Motor neuron (in vitro differentiated cells): ENCODE measurements around the gene CRABP1. TPM values are rescaled to one million over a fixed set of nuclear protein-coding genes. Genes with fewer than 3 reads are reported as not detected.

Source experiments
- ATAC-seq, 8 experiments: fragments of 200-7000 bp; cut with Tn5 transposase; replicated peaks in 6 of 8; 2 replicates each; pipeline ENCODE4 v1.8.0; 2021; ENCODE audit warnings: mild to moderate bottlenecking in 8 of 8, moderate library complexity in 8 of 8
- H3K27ac ChIP-seq, 2 donors: fragments of 250-450 bp; sonication (Bioruptor Pico); 2 replicates each; pipeline ENCODE4 v1.9.0; 2021; ENCODE audit warnings: antibody characterized with exemption in 2 of 2, mild to moderate bottlenecking in 2 of 2, moderate library complexity in 1 of 2
- H3K4me1 ChIP-seq, 2 donors: fragments of 250-450 bp; sonication (Bioruptor Pico); replicated peaks in 1 of 2; 2 replicates each; pipeline ENCODE4 v1.6.1; 2021; ENCODE audit warnings: antibody characterized with exemption in 2 of 2, mild to moderate bottlenecking in 2 of 2, moderate library complexity in 1 of 2
- H3K4me3 ChIP-seq, 5 donors: fragments of 250-450 bp; sonication (Bioruptor Pico); 2 replicates each; pipeline ENCODE4 v1.9.0; 2021; ENCODE audit warnings: antibody characterized with exemption in 5 of 5, mild to moderate bottlenecking in 5 of 5, moderate library complexity in 4 of 5
- WGBS, 10 experiments: fragments of 450-650 bp; shearing (Covaris generic); methylation state at CpG; one replicate each; pipeline ENCODE4 v1.0.0; 2022; 5-methylcytosine and 5-hydroxymethylcytosine counted together
- in situ Hi-C, 9 experiments: fragments of 400-800 bp; cut with MboI; loops; one replicate each; pipeline ENCODE4 v1.15.0; 2021; ENCODE audit warnings: low sequenced_read_pairs in 9 of 9, low pct_unique_long_range_greater_than_20kb in 2 of 9; ENCODE audit not compliant: unreplicated experiment in 9 of 9
- total RNA-seq, 8 experiments: library from RNA; unstranded; fragments of 300-600 nt; gene quantifications; 2 replicates each; pipeline versions ENCODE4 v1.2.3 to v1.2.4, GENCODE V29; 2022

CRABP1 gene
- total RNA-seq, 8 experiments from 2014 or later, result 7.7 to 1,434 (median 472) TPM; not detected in 1

- WGBS, 10 experiments, result 52 to 83% (median 56%) methylated on average over 1 to 5 of the region's 17 CpGs; no CpG with 5 or more reads in 6 of the 10 experiments
- no peak for ATAC-seq
- in situ Hi-C loops, result no loop called here
- H3K27ac ChIP-seq, result no peak overlapping the region
- H3K4me3 ChIP-seq, result peak overlapping the region in 2 of 5 donors; percentile 44 to 60
- H3K4me1 ChIP-seq, result peaks cover 35 to 36% of the 10 kb centered on the region in 2 donors
Observed at GRCh38 chr15:78339559-78339958, 594 bp upstream of the CRABP1 start.

GRCh38 chr15:78341057-78341987 is 1.2 kb downstream of the CRABP1 start:
- ATAC-seq, result peak in 6 of 8 experiments; percentile 39 to 60 (median 49)
- Histone ChIP-seq H3K4me3 (peak overlapping the region; percentile 32 to 60 (median 44)), H3K4me1 (peaks cover 51 to 54% of the 10 kb centered on the region in 2 donors), H3K27ac (peak overlapping the region; percentile 43 to 66)
- in situ Hi-C loops, result no loop called here
- 4 to 23% (median 11%) methylated on average over 3 to 28 of the region's 53 CpGs; no CpG with 5 or more reads in 2 of the 10 experiments for WGBS, 10 experiments

- H3K4me3 ChIP-seq, result peak overlapping the region; percentile 32 to 60 (median 44)
- peak overlapping the region; percentile 55 to 66 for H3K27ac ChIP-seq
- in situ Hi-C loops, result no loop called here
- ATAC-seq, result peak in 3 of 8 experiments; percentile 27 to 31 (median 27)
- 0 to 67% (median 17%) methylated on average over 1 to 5 of the region's 5 CpGs; no CpG with 5 or more reads in 1 of the 10 experiments for WGBS, 10 experiments
- H3K4me1 ChIP-seq, result peaks cover 54 to 58% of the 10 kb centered on the region in 2 donors
Observed at GRCh38 chr15:78342021-78342420, 1.9 kb downstream of the CRABP1 start.

GRCh38 chr15:78343276-78344060 is 3.3 kb downstream of the CRABP1 start:
- in situ Hi-C loops, result no loop called here
- Histone ChIP-seq H3K4me3 (peak overlapping the region in 3 of 5 donors; percentile 4 to 44 (median 7)), H3K4me1 (peaks cover 62 to 67% of the 10 kb centered on the region in 2 donors), H3K27ac (peak overlapping the region in 1 of 2 donors; percentile 45)
- WGBS, 10 experiments, result 20 to 83% (median 42%) methylated on average over 1 to 9 of the region's 12 CpGs
- ATAC-seq, result peak in 5 of 8 experiments; percentile 8 to 65 (median 54)

GRCh38 chr15:78345396-78346125 is 5.4 kb downstream of the CRABP1 start:
- WGBS, 10 experiments, result 39 to 100% (median 80%) methylated on average over 1 to 8 of the region's 9 CpGs
- H3K27ac ChIP-seq, result peak overlapping the region in 1 of 2 donors; percentile 29

GRCh38 chr15:78347586-78348543 is 7.7 kb downstream of the CRABP1 start:
- Histone ChIP-seq H3K27ac (no peak overlapping the region), H3K4me1 (peaks cover 41 to 48% of the 10 kb centered on the region in 2 donors), H3K4me3 (no peak overlapping the region)
- 48 to 100% (median 68%) methylated on average over 1 to 9 of the region's 17 CpGs; no CpG with 5 or more reads in 1 of the 10 experiments for WGBS, 10 experiments
- in situ Hi-C loops, result no loop called here
- ATAC-seq, result peak in 3 of 8 experiments; percentile 68 to 93 (median 91)

More at GRCh38 chr15:78345396-78346125, 5.4 kb downstream of the CRABP1 start:
- in situ Hi-C loops, result no loop called here
- peak in 2 of 8 experiments; percentile 44 for ATAC-seq
- H3K4me1 ChIP-seq, result peaks cover 55 to 61% of the 10 kb centered on the region in 2 donors
- no peak overlapping the region for H3K4me3 ChIP-seq

GRCh38 chr15:78350058-78350457 is 9.9 kb downstream of the CRABP1 start:
- no peak overlapping the region for H3K4me3 ChIP-seq
- no peak for ATAC-seq
- peaks cover 24 to 26% of the 10 kb centered on the region in 2 donors for H3K4me1 ChIP-seq
- in situ Hi-C loops, result no loop called here
- H3K27ac ChIP-seq, result no peak overlapping the region
- WGBS, 10 experiments, result 67 to 100% (median 94%) methylated on average over 1 to 3 of the region's 4 CpGs; no CpG with 5 or more reads in 5 of the 10 experiments

GRCh38 chr15:78351539-78351938 is 11.4 kb downstream of the CRABP1 start:
- in situ Hi-C loops, result no loop called here
- Histone ChIP-seq H3K27ac (no peak overlapping the region), H3K4me3 (no peak overlapping the region), H3K4me1 (peaks cover 9 to 11% of the 10 kb centered on the region in 2 donors)
- ATAC-seq, result no peak
- WGBS, 10 experiments, result 13 to 100% (median 84%) methylated on average over 1 to 3 of the region's 3 CpGs; no CpG with 5 or more reads in 2 of the 10 experiments

- Histone ChIP-seq H3K4me1 (peaks cover 0 to 2% of the 10 kb centered on the region in 2 donors), H3K27ac (no peak overlapping the region), H3K4me3 (no peak overlapping the region)
- ATAC-seq, result peak in 5 of 8 experiments; percentile 65 to 76 (median 73)
- WGBS, 10 experiments, result 23 to 79% (median 70%) methylated on average over 2 to 4 of the region's 4 CpGs; no CpG with 5 or more reads in 7 of the 10 experiments
- in situ Hi-C loops, result no loop called here
Observed at GRCh38 chr15:78353093-78353492, 12.9 kb downstream of the CRABP1 start.

GRCh38 chr15:78355177-78355576 is 15.0 kb downstream of the CRABP1 start:
- in situ Hi-C loops, result no loop called here
- WGBS, 10 experiments, result 64 to 100% (median 83%) methylated on average over 1 to 7 of the region's 8 CpGs; no CpG with 5 or more reads in 1 of the 10 experiments
- H3K27ac ChIP-seq, result no peak overlapping the region
- ATAC-seq, result no peak
- H3K4me3 ChIP-seq, result no peak overlapping the region
- H3K4me1 ChIP-seq, result peaks cover 5 to 9% of the 10 kb centered on the region in 2 donors

GRCh38 chr15:78358102-78358870 is 18.1 kb downstream of the CRABP1 start:
- Histone ChIP-seq H3K4me3 (no peak overlapping the region), H3K4me1 (peaks cover 5 to 9% of the 10 kb centered on the region in 2 donors), H3K27ac (no peak overlapping the region)
- 18 to 83% (median 38%) methylated on average over 1 to 5 of the region's 6 CpGs for WGBS, 10 experiments
- peak in 2 of 8 experiments; percentile 22 to 53 for ATAC-seq
- in situ Hi-C loops, result no loop called here
